IPS-18a (cell line): Measurements from ENCODE around the gene UGT1A1.

Experiments used
- H3K27ac ChIP-seq: one replicate; pipeline ENCODE4 v1.5.1; 2013; ENCODE audit warnings: low read length
- H3K27me3 ChIP-seq: one replicate; pipeline ENCODE4 v1.6.1; 2013; ENCODE audit warnings: mild to moderate bottlenecking, low read length; ENCODE audit not compliant: control insufficient read depth, insufficient read depth
- H3K36me3 ChIP-seq: one replicate; pipeline ENCODE4 v1.6.1; 2013; ENCODE audit warnings: low read depth, low read length; ENCODE audit not compliant: control insufficient read depth
- H3K4me1 ChIP-seq: one replicate; pipeline ENCODE4 v1.6.1; 2013; ENCODE audit warnings: low read depth, low read length; ENCODE audit not compliant: control insufficient read depth
- H3K4me3 ChIP-seq: one replicate; pipeline ENCODE4 v1.5.1; 2013; ENCODE audit warnings: low read length
- H3K9ac ChIP-seq: one replicate; pipeline ENCODE4 v1.6.1; 2013; ENCODE audit warnings: mild to moderate bottlenecking, low read length, moderate library complexity
- H3K9me3 ChIP-seq: one replicate; pipeline ENCODE4 v1.6.1; 2013; ENCODE audit warnings: low read depth, low read length; ENCODE audit not compliant: control insufficient read depth

Gene UGT1A1

GRCh38 chr2:233780771-233781170 lies 20.7 kb downstream of the UGT1A1 start:
- no peaks in the 10 kb centered on the region for H3K4me1 ChIP-seq
- H3K36me3 ChIP-seq = no peaks in the 10 kb centered on the region
- H3K9me3 ChIP-seq = no peaks in the 10 kb centered on the region
- H3K27me3 ChIP-seq = no peaks in the 10 kb centered on the region
- no peak overlapping the region for H3K9ac ChIP-seq
- no peak overlapping the region for H3K4me3 ChIP-seq
- no peak overlapping the region for H3K27ac ChIP-seq

- Histone ChIP-seq H3K36me3 (no peaks in the 10 kb centered on the region), H3K27me3 (no peaks in the 10 kb centered on the region), H3K4me3 (no peak overlapping the region), H3K27ac (no peak overlapping the region), H3K9me3 (no peaks in the 10 kb centered on the region), H3K4me1 (no peaks in the 10 kb centered on the region), H3K9ac (no peak overlapping the region)
These were observed 29.5 kb downstream of the UGT1A1 start for GRCh38 chr2:233789554-233789953.

- Histone ChIP-seq H3K27me3 (no peaks in the 10 kb centered on the region), H3K27ac (no peak overlapping the region), H3K4me1 (no peaks in the 10 kb centered on the region), H3K4me3 (no peak overlapping the region), H3K9ac (no peak overlapping the region), H3K9me3 (no peaks in the 10 kb centered on the region), H3K36me3 (no peaks in the 10 kb centered on the region)
These were observed 31.2 kb downstream of the UGT1A1 start for GRCh38 chr2:233791151-233791882.

GRCh38 chr2:233791883-233792329 lies 31.8 kb downstream of the UGT1A1 start:
- Histone ChIP-seq H3K4me3 (no peak overlapping the region), H3K4me1 (no peaks in the 10 kb centered on the region), H3K27ac (no peak overlapping the region), H3K9ac (no peak overlapping the region), H3K36me3 (no peaks in the 10 kb centered on the region), H3K9me3 (no peaks in the 10 kb centered on the region), H3K27me3 (no peaks in the 10 kb centered on the region)

- Histone ChIP-seq H3K4me3 (no peak overlapping the region), H3K36me3 (no peaks in the 10 kb centered on the region)
These were observed 32.6 kb downstream of the UGT1A1 start for GRCh38 chr2:233792720-233793119.

GRCh38 chr2:233793465-233794127 lies 33.5 kb downstream of the UGT1A1 start:
- Histone ChIP-seq H3K36me3 (no peaks in the 10 kb centered on the region), H3K9ac (no peak overlapping the region), H3K27me3 (no peaks in the 10 kb centered on the region), H3K4me1 (no peaks in the 10 kb centered on the region), H3K9me3 (no peaks in the 10 kb centered on the region), H3K4me3 (no peak overlapping the region), H3K27ac (no peak overlapping the region)

More at GRCh38 chr2:233792720-233793119, 32.6 kb downstream of the UGT1A1 start:
- H3K27me3 ChIP-seq = no peaks in the 10 kb centered on the region
- H3K27ac ChIP-seq = no peak overlapping the region
- no peak overlapping the region for H3K9ac ChIP-seq
- no peaks in the 10 kb centered on the region for H3K9me3 ChIP-seq
- no peaks in the 10 kb centered on the region for H3K4me1 ChIP-seq

- Histone ChIP-seq H3K27me3 (no peaks in the 10 kb centered on the region), H3K4me3 (no peak overlapping the region), H3K27ac (no peak overlapping the region), H3K36me3 (no peaks in the 10 kb centered on the region), H3K4me1 (no peaks in the 10 kb centered on the region), H3K9ac (no peak overlapping the region), H3K9me3 (no peaks in the 10 kb centered on the region)
These were observed 34.1 kb downstream of the UGT1A1 start for GRCh38 chr2:233794128-233794658.

- no peaks in the 10 kb centered on the region for H3K27me3 ChIP-seq
- H3K27ac ChIP-seq = no peak overlapping the region
- H3K9ac ChIP-seq = no peak overlapping the region
- H3K9me3 ChIP-seq = no peaks in the 10 kb centered on the region
- H3K36me3 ChIP-seq = no peaks in the 10 kb centered on the region
- no peak overlapping the region for H3K4me3 ChIP-seq
- H3K4me1 ChIP-seq = no peaks in the 10 kb centered on the region
These were observed 35.7 kb downstream of the UGT1A1 start for GRCh38 chr2:233795735-233796171.

GRCh38 chr2:233796254-233796653 lies 36.2 kb downstream of the UGT1A1 start:
- H3K36me3 ChIP-seq = no peaks in the 10 kb centered on the region
- H3K9me3 ChIP-seq = no peaks in the 10 kb centered on the region
- no peak overlapping the region for H3K27ac ChIP-seq
- H3K27me3 ChIP-seq = no peaks in the 10 kb centered on the region
- H3K9ac ChIP-seq = no peak overlapping the region
- no peaks in the 10 kb centered on the region for H3K4me1 ChIP-seq
- no peak overlapping the region for H3K4me3 ChIP-seq

GRCh38 chr2:233798335-233799086 lies 38.4 kb downstream of the UGT1A1 start:
- no peak overlapping the region for H3K27ac ChIP-seq
- no peaks in the 10 kb centered on the region for H3K4me1 ChIP-seq
- H3K36me3 ChIP-seq = no peaks in the 10 kb centered on the region
- no peak overlapping the region for H3K9ac ChIP-seq
- no peak overlapping the region for H3K4me3 ChIP-seq
- no peaks in the 10 kb centered on the region for H3K9me3 ChIP-seq
- H3K27me3 ChIP-seq = no peaks in the 10 kb centered on the region

GRCh38 chr2:233799087-233799665 lies 39.1 kb downstream of the UGT1A1 start:
- Histone ChIP-seq H3K4me3 (no peak overlapping the region), H3K36me3 (no peaks in the 10 kb centered on the region), H3K4me1 (no peaks in the 10 kb centered on the region), H3K9ac (no peak overlapping the region), H3K27ac (no peak overlapping the region), H3K9me3 (no peaks in the 10 kb centered on the region), H3K27me3 (no peaks in the 10 kb centered on the region)
